Vagina (tissue), 2 donors: ENCODE measurements around the gene PRSS36. TPM values are rescaled to one million over a fixed set of nuclear protein-coding genes. Genes with fewer than 3 reads are reported as not detected.
"Not testable (repeated sequence)": the region's sequence is repeated elsewhere in the genome, so short reads cannot be mapped to it uniquely, and the experiment has no call there.

Experiments
- DNase-seq, 2 donors: peaks; one replicate each; pipeline ENCODE4 v3.0.0-alpha.2; 2017; ENCODE audit errors: extremely low spot score in 2 of 2
- H3K27ac ChIP-seq: fragments of 200-600 bp; sonication (generic); one replicate; pipeline ENCODE4 v1.5.1; 2019
- H3K27me3 ChIP-seq: fragments of 200-600 bp; sonication (generic); one replicate; pipeline ENCODE4 v1.5.1; 2019
- H3K36me3 ChIP-seq, 2 donors: fragments of 200-600 bp; sonication (generic); one replicate each; pipeline ENCODE4 v1.5.1; 2017 to 2019
- H3K4me1 ChIP-seq: fragments of 200-600 bp; sonication (generic); one replicate; pipeline ENCODE4 v1.5.1; 2019
- H3K4me3 ChIP-seq, 2 donors: fragments of 200-600 bp; sonication (generic); 1 replicate in 1 of 2; 2 replicates in 1 of 2; pipeline ENCODE4 v1.5.1; 2016 to 2019
- H3K9me3 ChIP-seq: fragments of 200-600 bp; sonication (generic); one replicate; pipeline ENCODE4 v1.5.1; 2019
- CTCF ChIP-seq, 3 experiments: fragments of 450-650 bp in 2 of 3; fragments of 200-600 bp in 1 of 3; sonication (generic) in 1 of 3; IDR thresholded peaks; one replicate each; pipeline ENCODE4 v1.5.1; 2017 to 2019; ENCODE audit warnings: antibody characterized with exemption in 3 of 3, mild to moderate bottlenecking in 2 of 3, moderate library complexity in 2 of 3
- POLR2A ChIP-seq, 2 donors: fragments of 450-650 bp; IDR thresholded peaks; one replicate each; pipeline ENCODE4 v1.6.1; 2017; ENCODE audit warnings: antibody characterized with exemption in 2 of 2, mild to moderate bottlenecking in 2 of 2, moderate library complexity in 2 of 2
- POLR2AphosphoS5 ChIP-seq, 2 donors: sonication (generic); formaldehyde crosslinking; IDR thresholded peaks; one replicate each; pipeline ENCODE4 v1.9.0; 2017; ENCODE audit warnings: antibody characterized with exemption in 2 of 2, mild to moderate bottlenecking in 2 of 2, low read depth in 1 of 2; ENCODE audit not compliant: insufficient read depth in 1 of 2
- intact Hi-C: fragments of 100-400 bp; cut with DNase I; formaldehyde crosslinking; loops from one replicate; pipeline ENCODE4 v1.15.1; 2023
- total RNA-seq: library from RNA; depleted of rRNA; stranded (reverse); fragments of >200 nt; gene quantifications from one replicate; pipeline ENCODE4 v1.2.3, GENCODE V29; 2016

Gene PRSS36
- total RNA-seq, 1 donor from 2014 or later = 1.2 TPM

GRCh38 chr16:31157136-31157535 is 7.3 kb upstream of the PRSS36 start:
- no peak overlapping the region for H3K27ac ChIP-seq
- H3K36me3 ChIP-seq = no peaks in the 10 kb centered on the region
- TF ChIP-seq CTCF (IDR thresholded peaks at IDR 0.05) (no peak), POLR2A (IDR thresholded peaks at IDR 0.05) (no peak), POLR2AphosphoS5 (IDR thresholded peaks at IDR 0.05; ENCODE audit: insufficient read depth in 1 of 2, low read depth in 1 of 2) (no peak)
- no peak for DNase-seq
- no peaks in the 10 kb centered on the region for H3K4me1 ChIP-seq
- no peak overlapping the region for H3K4me3 ChIP-seq
- intact Hi-C loops = no loop called here
- no peaks in the 10 kb centered on the region for H3K27me3 ChIP-seq
- H3K9me3 ChIP-seq = no peaks in the 10 kb centered on the region

- DNase-seq, intact Hi-C loops, H3K36me3 ChIP-seq, H3K27me3 ChIP-seq, H3K27ac ChIP-seq, H3K4me1 ChIP-seq, H3K4me3 ChIP-seq, H3K9me3 ChIP-seq: not testable (repeated sequence)
These were observed 1.1 kb upstream of the PRSS36 start for GRCh38 chr16:31150976-31151375.

GRCh38 chr16:31149332-31149731 is 534 bp downstream of the PRSS36 start:
- Histone ChIP-seq H3K27ac (no peak overlapping the region), H3K27me3 (no peaks in the 10 kb centered on the region), H3K36me3 (no peaks in the 10 kb centered on the region), H3K4me3 (no peak overlapping the region), H3K9me3 (no peaks in the 10 kb centered on the region), H3K4me1 (peaks cover 4% of the 10 kb centered on the region)
- peak in 1 of 2 donors; percentile 76 for DNase-seq
- no peak for TF ChIP-seq POLR2A (IDR thresholded peaks at IDR 0.05)
- TF ChIP-seq POLR2AphosphoS5 (IDR thresholded peaks at IDR 0.05; ENCODE audit: insufficient read depth in 1 of 2, low read depth in 1 of 2) = no peak
- no peak for TF ChIP-seq CTCF (IDR thresholded peaks at IDR 0.05)
- intact Hi-C loops = loop anchor here (10.0 kb wide), 1 partner anchor 65 kb away; the partner anchor contains the start of gene PRSS53

GRCh38 chr16:31148896-31149295 is 970 bp downstream of the PRSS36 start:
- Histone ChIP-seq H3K9me3 (no peaks in the 10 kb centered on the region), H3K36me3 (no peaks in the 10 kb centered on the region), H3K27me3 (no peaks in the 10 kb centered on the region), H3K4me1 (peaks cover 4% of the 10 kb centered on the region), H3K4me3 (no peak overlapping the region), H3K27ac (no peak overlapping the region)
- DNase-seq = no peak
- intact Hi-C loops = loop anchor here (10.0 kb wide), 1 partner anchor 64 kb away; the partner anchor contains the start of gene PRSS53
- no peak for TF ChIP-seq POLR2A (IDR thresholded peaks at IDR 0.05)
- TF ChIP-seq POLR2AphosphoS5 (IDR thresholded peaks at IDR 0.05; ENCODE audit: insufficient read depth in 1 of 2, low read depth in 1 of 2) = no peak
- no peak for TF ChIP-seq CTCF (IDR thresholded peaks at IDR 0.05)

GRCh38 chr16:31148281-31148728 is 1.6 kb downstream of the PRSS36 start:
- peak overlapping the region in 1 of 2 donors; percentile 13 for H3K4me3 ChIP-seq
- intact Hi-C loops = loop anchor here (10.0 kb wide), 1 partner anchor 64 kb away; the partner anchor contains the start of gene PRSS53
- no peaks in the 10 kb centered on the region for H3K9me3 ChIP-seq
- H3K27ac ChIP-seq = no peak overlapping the region
- no peaks in the 10 kb centered on the region for H3K36me3 ChIP-seq
- peaks cover 4% of the 10 kb centered on the region for H3K4me1 ChIP-seq
- no peak for TF ChIP-seq POLR2A (IDR thresholded peaks at IDR 0.05)
- no peak for TF ChIP-seq POLR2AphosphoS5 (IDR thresholded peaks at IDR 0.05; ENCODE audit: insufficient read depth in 1 of 2, low read depth in 1 of 2)
- no peak for TF ChIP-seq CTCF (IDR thresholded peaks at IDR 0.05)
- DNase-seq = no peak
- no peaks in the 10 kb centered on the region for H3K27me3 ChIP-seq
